ENCODE results near the gene UNG.
"Not testable (repeated sequence)": the region's sequence is repeated elsewhere in the genome, so short reads cannot be mapped to it uniquely, and the experiment has no call there.

Gene UNG

GRCh38 chr12:109097435-109098182 lies at the start of gene UNG:
Gene UNG (plus strand): TSS chr12:109097597. CDS start chr12:109097680, 83 bp downstream.
- FAIRE-seq (peak; percentile 94), DNase-seq (ENCODE audit: extremely low spot score, insufficient read length, low read depth) (peak; percentile 99)

DNA sequence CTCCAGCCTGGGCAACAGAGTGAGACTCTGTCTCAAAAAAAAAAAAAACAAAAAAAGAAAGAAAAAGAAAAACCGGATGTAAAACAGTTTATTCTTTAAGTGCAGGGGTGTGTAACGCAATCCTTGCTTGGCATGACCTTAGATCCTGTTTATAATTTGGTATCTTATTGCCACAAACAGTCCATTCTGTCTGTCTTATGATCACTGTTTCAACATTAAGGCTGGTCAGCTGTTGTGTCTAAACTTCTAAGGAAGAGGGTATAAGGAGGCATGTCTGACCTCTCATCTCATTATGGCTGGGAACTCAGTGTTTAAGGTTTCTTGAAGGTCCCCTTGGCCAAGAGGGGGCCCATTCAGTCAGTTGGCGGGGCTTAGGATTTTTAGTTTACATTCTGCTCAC lies 48.7 kb upstream of the UNG start:
- FAIRE-seq, result not testable (repeated sequence)

DNA sequence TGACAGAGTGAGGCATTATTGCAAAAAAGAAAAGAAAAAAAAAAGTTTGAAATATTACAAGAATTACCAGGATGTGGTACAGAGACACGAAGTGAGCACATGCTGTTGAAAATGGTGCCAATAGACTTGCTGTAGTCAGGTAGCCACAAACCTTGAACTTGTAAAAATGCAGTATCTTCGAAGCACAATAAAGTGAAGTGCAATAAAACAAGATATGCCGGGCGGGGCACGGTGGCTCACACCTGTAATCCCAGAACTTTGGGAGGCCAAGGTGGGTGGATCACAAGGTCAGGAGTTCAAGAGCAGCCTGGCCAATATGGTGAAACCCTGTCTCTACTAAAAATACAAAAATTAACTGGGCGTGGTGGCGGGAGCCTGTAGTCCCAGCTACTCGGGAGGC lies 47.6 kb upstream of the UNG start:
- not testable (repeated sequence) for FAIRE-seq; DNase-seq (ENCODE audit: extremely low spot score, insufficient read length, low read depth)

More for the DNA sequence above, 48.7 kb upstream of the UNG start:
- not testable (repeated sequence) for DNase-seq (ENCODE audit: extremely low spot score, insufficient read length, low read depth)

GRCh38 chr12:109052097-109052413 lies 45.3 kb upstream of the UNG start:
- no peak for DNase-seq (ENCODE audit: extremely low spot score, insufficient read length, low read depth)
- FAIRE-seq, result peak; percentile 67

DNA sequence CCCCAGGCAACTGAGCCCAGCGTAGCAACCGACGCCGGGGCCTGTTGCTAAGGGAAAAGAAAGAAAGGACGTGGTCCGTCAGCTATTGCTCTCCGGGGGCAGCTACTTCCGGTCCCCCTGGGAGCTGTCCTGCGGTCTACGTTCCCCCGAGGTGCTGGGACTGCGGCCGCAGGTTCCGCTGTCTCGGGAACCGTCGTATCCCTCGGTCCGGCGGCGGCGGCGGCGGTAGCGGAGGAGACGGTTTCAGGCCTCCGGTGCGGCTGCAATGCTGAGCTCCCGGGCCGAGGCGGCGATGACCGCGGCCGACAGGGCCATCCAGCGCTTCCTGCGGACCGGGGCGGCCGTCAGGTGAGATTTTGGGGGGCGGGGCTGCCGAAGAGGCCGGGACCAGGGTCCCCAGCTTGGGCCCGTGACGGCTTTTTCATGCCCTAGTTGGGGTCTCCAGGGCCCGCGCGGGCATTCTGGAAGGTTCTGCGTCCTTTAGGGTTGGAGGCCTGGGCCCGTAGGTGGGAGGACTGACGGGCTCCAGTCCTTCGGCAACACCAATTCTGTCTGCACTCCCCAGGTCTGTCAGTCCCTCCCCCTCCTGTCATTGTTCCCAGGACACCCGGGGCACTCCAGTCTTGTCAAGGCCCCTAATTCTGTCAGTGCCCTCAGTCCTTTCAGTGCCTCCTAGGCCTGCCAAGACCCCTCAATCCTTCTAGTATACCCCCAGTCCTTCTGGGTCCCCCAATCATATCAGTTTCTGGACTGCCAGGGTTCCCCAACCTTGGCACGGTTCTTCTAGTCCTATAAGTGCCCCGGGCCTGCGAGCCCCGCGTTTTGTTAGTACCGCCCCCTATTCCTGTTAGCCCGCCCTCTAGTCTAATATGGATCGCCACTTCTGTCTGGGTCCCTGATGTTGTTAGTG lies 44.7 kb upstream of the UNG start, which contains the start of gene USP30:
Gene USP30, plus strand, starts transcription at position 163 of the 910 bp plus-strand sequence. Its CDS starts 103 bp downstream, at position 266.
- DNase-seq (ENCODE audit: extremely low spot score, insufficient read length, low read depth) (peak; percentile 89), FAIRE-seq (peak; percentile 35)

DNA sequence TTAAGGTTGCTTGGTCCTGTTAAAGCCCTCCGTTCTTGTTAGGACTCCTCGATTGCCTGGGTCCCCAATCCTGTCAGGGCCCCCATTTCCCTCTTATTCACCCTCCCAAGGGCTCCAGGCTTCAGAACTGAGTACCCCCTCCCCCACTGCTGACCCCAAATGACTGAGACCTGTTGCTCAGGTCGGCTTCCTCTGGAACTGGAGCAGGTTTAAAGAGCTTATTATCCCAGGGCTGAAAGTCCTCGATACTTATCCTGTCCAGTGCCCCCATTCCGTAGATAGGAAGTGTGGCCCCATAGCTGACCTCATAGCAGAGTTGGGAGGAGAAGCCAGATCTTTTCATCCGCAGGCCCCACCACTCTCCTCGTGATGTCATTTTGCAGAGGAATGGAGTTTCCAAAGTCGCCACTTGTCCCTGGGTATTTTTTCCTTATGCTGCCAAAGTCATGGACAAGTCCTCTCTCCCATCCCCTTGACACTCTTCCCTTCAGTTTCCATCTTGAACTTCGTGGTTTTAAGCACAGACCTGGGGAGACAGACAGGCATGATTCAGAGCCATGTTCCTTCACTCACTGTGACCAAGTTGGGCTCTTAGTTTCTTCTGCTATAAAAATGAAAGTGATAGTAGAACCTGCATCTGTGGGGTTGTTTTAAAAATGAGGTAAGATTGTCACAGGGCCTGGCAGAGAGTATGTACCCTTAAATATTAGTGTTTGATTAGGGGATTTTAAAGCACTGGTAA lies 43.8 kb upstream of the UNG start:
- DNase-seq (ENCODE audit: extremely low spot score, insufficient read length, low read depth), result peak; percentile 22
- FAIRE-seq, result peak; percentile 80

GRCh38 chr12:109054124-109054513 lies 43.3 kb upstream of the UNG start:
- FAIRE-seq; DNase-seq (ENCODE audit: extremely low spot score, insufficient read length, low read depth): not testable (repeated sequence)

- DNase-seq (ENCODE audit: extremely low spot score, insufficient read length, low read depth) (no peak), FAIRE-seq (no peak)
These were observed 42.9 kb upstream of the UNG start for GRCh38 chr12:109054520-109054919.

DNA sequence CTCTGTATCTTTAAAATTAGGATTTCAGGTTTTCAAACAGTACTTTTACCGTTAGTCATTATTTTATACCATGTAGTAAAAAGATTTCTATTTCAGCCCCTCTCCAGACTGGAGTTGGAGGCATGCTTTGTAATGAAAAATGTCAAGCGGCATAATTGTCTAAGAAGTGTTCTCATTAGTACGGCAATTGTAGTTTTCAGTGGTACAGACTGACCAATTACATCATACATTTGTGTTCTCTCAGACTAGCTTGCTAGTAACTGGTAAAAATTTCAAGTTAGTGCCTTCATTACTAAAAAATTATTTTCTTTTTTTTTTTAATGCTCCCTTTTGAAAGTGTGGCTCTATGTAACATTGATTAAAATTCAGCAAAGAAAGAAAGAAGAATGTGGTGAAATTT lies 40.5 kb upstream of the UNG start:
- FAIRE-seq, result no peak
- no peak for DNase-seq (ENCODE audit: extremely low spot score, insufficient read length, low read depth)

- FAIRE-seq, result no peak
- DNase-seq (ENCODE audit: extremely low spot score, insufficient read length, low read depth), result no peak
These were observed 40.0 kb upstream of the UNG start for GRCh38 chr12:109057376-109057775.

GRCh38 chr12:109058773-109059172 lies 38.6 kb upstream of the UNG start:
- DNase-seq (ENCODE audit: extremely low spot score, insufficient read length, low read depth), result no peak
- no peak for FAIRE-seq

GRCh38 chr12:109064143-109064542 lies 33.3 kb upstream of the UNG start:
- DNase-seq (ENCODE audit: extremely low spot score, insufficient read length, low read depth), result no peak
- FAIRE-seq, result no peak

GRCh38 chr12:109065154-109065852 lies 32.1 kb upstream of the UNG start:
- FAIRE-seq, result no peak
- no peak for DNase-seq (ENCODE audit: extremely low spot score, insufficient read length, low read depth)

DNA sequence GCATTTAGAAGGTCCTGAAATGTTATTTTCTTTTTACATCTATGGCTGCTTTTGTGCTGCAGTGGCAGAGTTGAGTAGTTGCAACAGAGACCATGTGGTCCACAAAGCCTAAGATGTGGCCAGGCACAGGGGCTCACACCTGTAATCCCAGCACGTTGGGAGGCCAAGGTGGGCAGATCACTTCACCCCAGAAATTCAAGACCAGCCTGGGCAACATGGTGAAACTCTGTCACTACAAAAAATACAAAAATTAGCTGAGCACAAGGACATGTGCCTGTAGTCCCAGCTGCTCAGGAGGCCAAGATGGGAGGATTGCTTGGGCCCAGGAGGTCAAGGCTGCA lies 31.6 kb upstream of the UNG start:
- FAIRE-seq (no peak), DNase-seq (ENCODE audit: extremely low spot score, insufficient read length, low read depth) (no peak)

- FAIRE-seq, result no peak
- DNase-seq (ENCODE audit: extremely low spot score, insufficient read length, low read depth), result no peak
These were observed 27.8 kb upstream of the UNG start for GRCh38 chr12:109069307-109070271.

DNA sequence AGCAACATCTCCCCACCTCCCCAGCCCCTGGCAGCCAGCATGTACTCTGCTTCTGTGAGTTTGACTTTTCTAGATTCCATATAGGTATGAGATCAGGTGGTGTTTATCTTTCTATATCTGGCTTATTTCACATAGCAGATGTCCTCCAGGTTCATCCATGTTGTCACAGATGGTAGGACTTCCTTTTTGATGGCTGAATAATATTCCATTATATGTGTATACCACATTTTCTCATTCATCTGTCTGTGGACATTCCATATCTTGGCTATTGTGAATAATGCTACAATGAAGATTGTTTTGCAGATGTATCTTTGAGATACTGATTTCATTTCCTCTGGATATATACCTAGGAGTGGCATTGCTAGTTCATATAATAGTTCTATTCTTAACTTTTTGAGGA lies 22.5 kb upstream of the UNG start:
- FAIRE-seq, result no peak
- DNase-seq (ENCODE audit: extremely low spot score, insufficient read length, low read depth), result no peak

- FAIRE-seq (no peak), DNase-seq (ENCODE audit: extremely low spot score, insufficient read length, low read depth) (no peak)
These were observed 14.6 kb upstream of the UNG start for GRCh38 chr12:109082751-109083150.

- DNase-seq (ENCODE audit: extremely low spot score, insufficient read length, low read depth), result no peak
- FAIRE-seq, result no peak
These were observed 13.0 kb upstream of the UNG start for GRCh38 chr12:109084425-109084824.

DNA sequence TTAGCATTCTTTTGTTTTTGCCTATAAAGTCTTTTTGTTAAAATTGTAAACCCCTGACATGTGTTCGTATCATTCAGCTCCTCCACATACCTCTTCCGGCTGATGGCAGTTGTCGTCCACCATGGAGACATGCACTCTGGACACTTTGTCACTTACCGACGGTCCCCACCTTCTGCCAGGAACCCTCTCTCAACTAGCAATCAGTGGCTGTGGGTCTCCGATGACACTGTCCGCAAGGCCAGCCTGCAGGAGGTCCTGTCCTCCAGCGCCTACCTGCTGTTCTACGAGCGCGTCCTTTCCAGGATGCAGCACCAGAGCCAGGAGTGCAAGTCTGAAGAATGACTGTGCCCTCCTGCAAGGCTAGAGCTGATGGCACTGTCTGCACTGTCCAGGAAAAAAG lies 11.8 kb upstream of the UNG start:
- FAIRE-seq, result no peak
- DNase-seq (ENCODE audit: extremely low spot score, insufficient read length, low read depth), result no peak

All from GM18507 (cell line).